IPS DF 6.9 (cell line): ENCODE measurements around the gene PPP1R11.
A peak's percentile ranks its signal among the peaks of the same experiment; 100 is the strongest.

ENCODE experiments used
- DNase-seq: peaks from one replicate; pipeline ENCODE4 v3.0.0-alpha.2; 2013; ENCODE audit warnings: low read depth, low spot score
- H3K27ac ChIP-seq: one replicate; pipeline ENCODE4 v1.5.1; 2013; ENCODE audit warnings: low read length, control low read depth
- H3K27me3 ChIP-seq: 2 replicates; pipeline ENCODE4 v1.6.1; 2013; ENCODE audit warnings: mild to moderate bottlenecking, low read length; ENCODE audit not compliant: control insufficient read depth, insufficient read depth
- H3K36me3 ChIP-seq: 2 replicates; pipeline ENCODE4 v1.6.1; 2013; ENCODE audit warnings: low read length; ENCODE audit not compliant: control insufficient read depth, insufficient read depth
- H3K4me1 ChIP-seq: 2 replicates; pipeline ENCODE4 v1.6.1; 2013; ENCODE audit warnings: low read length; ENCODE audit not compliant: control insufficient read depth, insufficient read depth
- H3K4me3 ChIP-seq: 2 replicates; pipeline ENCODE4 v1.5.1; 2013; ENCODE audit warnings: mild to moderate bottlenecking, low read length
- H3K9me3 ChIP-seq: 2 replicates; pipeline ENCODE4 v1.6.1; 2013; ENCODE audit warnings: low read length, inconsistent platforms; ENCODE audit not compliant: control insufficient read depth, insufficient read depth
- WGBS: extraction: QIAGEN DNeasy Blood & Tissue Kit; methylation state at CpG from one replicate; pipeline ENCODE4 v1.1.7; 2013; ENCODE audit warnings: mixed read lengths, missing lambda C conversion rate; ENCODE audit not compliant: insufficient read length, insufficient coverage; 5-methylcytosine and 5-hydroxymethylcytosine counted together

The PPP1R11 gene

GRCh38 chr6:30097902-30098768, 31.1 kb downstream of the PPP1R11 start:
- H3K9me3 ChIP-seq, result no peaks in the 10 kb centered on the region
- no peak overlapping the region for H3K4me3 ChIP-seq
- no peaks in the 10 kb centered on the region for H3K36me3 ChIP-seq
- WGBS, result no CpG with 5 or more reads among the region's 4 CpGs
- peaks cover 37% of the 10 kb centered on the region for H3K27me3 ChIP-seq
- peaks cover 6% of the 10 kb centered on the region for H3K4me1 ChIP-seq
- no peak overlapping the region for H3K27ac ChIP-seq
- no peak for DNase-seq

GRCh38 chr6:30100154-30100553, 33.2 kb downstream of the PPP1R11 start:
- H3K27me3 ChIP-seq, result peaks cover 42% of the 10 kb centered on the region
- H3K4me1 ChIP-seq, result peaks cover 6% of the 10 kb centered on the region
- DNase-seq, result no peak
- no peak overlapping the region; the same call in 1 of the 2 replicates for H3K4me3 ChIP-seq
- H3K36me3 ChIP-seq, result no peaks in the 10 kb centered on the region
- no peak overlapping the region for H3K27ac ChIP-seq
- WGBS, result no CpG with 5 or more reads among the region's 8 CpGs
- no peaks in the 10 kb centered on the region for H3K9me3 ChIP-seq

- no CpG with 5 or more reads among the region's 47 CpGs for WGBS
- peaks cover 42% of the 10 kb centered on the region for H3K27me3 ChIP-seq
- no peaks in the 10 kb centered on the region for H3K36me3 ChIP-seq
- peaks cover 6% of the 10 kb centered on the region for H3K4me1 ChIP-seq
- no peak for DNase-seq
- no peaks in the 10 kb centered on the region for H3K9me3 ChIP-seq
- no peak overlapping the region for H3K27ac ChIP-seq
- H3K4me3 ChIP-seq, result peak overlapping the region; percentile 54; the same call in 1 of the 2 replicates
Measured at GRCh38 chr6:30100585-30101443, 33.8 kb downstream of the PPP1R11 start.

GRCh38 chr6:30101444-30102413, 34.7 kb downstream of the PPP1R11 start:
- peaks cover 6% of the 10 kb centered on the region for H3K4me1 ChIP-seq
- H3K36me3 ChIP-seq, result no peaks in the 10 kb centered on the region
- no peaks in the 10 kb centered on the region for H3K9me3 ChIP-seq
- H3K4me3 ChIP-seq, result peak overlapping the region; percentile 21; the same call in 1 of the 2 replicates
- DNase-seq, result peak; percentile 70
- H3K27me3 ChIP-seq, result peaks cover 42% of the 10 kb centered on the region
- no peak overlapping the region for H3K27ac ChIP-seq
- WGBS, result no CpG with 5 or more reads among the region's 51 CpGs

- WGBS, result no CpG with 5 or more reads among the region's 15 CpGs
- Histone ChIP-seq H3K9me3 (no peaks in the 10 kb centered on the region), H3K4me3 (peak overlapping the region; percentile 3; the same call in 1 of the 2 replicates), H3K36me3 (no peaks in the 10 kb centered on the region), H3K27me3 (peaks cover 42% of the 10 kb centered on the region), H3K4me1 (peaks cover 6% of the 10 kb centered on the region), H3K27ac (no peak overlapping the region)
- no peak for DNase-seq
Measured at GRCh38 chr6:30102414-30102969, 35.5 kb downstream of the PPP1R11 start.

- H3K9me3 ChIP-seq, result no peaks in the 10 kb centered on the region
- whole genome bisulfite sequencing, result no CpG with 5 or more reads among the region's 36 CpGs
- H3K4me1 ChIP-seq, result peaks cover 6% of the 10 kb centered on the region
- peaks cover 40% of the 10 kb centered on the region for H3K27me3 ChIP-seq
- H3K36me3 ChIP-seq, result no peaks in the 10 kb centered on the region
- DNase-seq, result no peak
- H3K4me3 ChIP-seq, result peak overlapping the region; percentile 33; the same call in 1 of the 2 replicates
- H3K27ac ChIP-seq, result no peak overlapping the region
Measured at GRCh38 chr6:30102970-30103871, 36.2 kb downstream of the PPP1R11 start.

GRCh38 chr6:30103872-30104179, 36.8 kb downstream of the PPP1R11 start:
- H3K4me3 ChIP-seq, result peak overlapping the region; percentile 33; the same call in 1 of the 2 replicates
- no peak overlapping the region for H3K27ac ChIP-seq
- H3K36me3 ChIP-seq, result no peaks in the 10 kb centered on the region
- no peak for DNase-seq
- no CpG with 5 or more reads among the region's 3 CpGs for WGBS
- H3K4me1 ChIP-seq, result peaks cover 6% of the 10 kb centered on the region
- H3K9me3 ChIP-seq, result no peaks in the 10 kb centered on the region
- H3K27me3 ChIP-seq, result peaks cover 36% of the 10 kb centered on the region

- no peak overlapping the region for H3K4me3 ChIP-seq
- no peak for DNase-seq
- no CpG with 5 or more reads among the region's 2 CpGs for WGBS
- H3K4me1 ChIP-seq, result peaks cover 6% of the 10 kb centered on the region
- H3K36me3 ChIP-seq, result no peaks in the 10 kb centered on the region
- no peak overlapping the region for H3K27ac ChIP-seq
- H3K27me3 ChIP-seq, result peaks cover 32% of the 10 kb centered on the region
- H3K9me3 ChIP-seq, result no peaks in the 10 kb centered on the region
Measured at GRCh38 chr6:30104661-30105060, 37.7 kb downstream of the PPP1R11 start.

GRCh38 chr6:30111266-30111856, 44.4 kb downstream of the PPP1R11 start:
- Histone ChIP-seq H3K27ac (no peak overlapping the region), H3K27me3 (peaks cover 2% of the 10 kb centered on the region), H3K4me3 (no peak overlapping the region), H3K4me1 (no peaks in the 10 kb centered on the region), H3K9me3 (no peaks in the 10 kb centered on the region), H3K36me3 (no peaks in the 10 kb centered on the region)
- no CpG with 5 or more reads among the region's 27 CpGs for WGBS
- DNase-seq, result no peak
